H1 (cell line): ENCODE results near the gene PTPMT1. TPM values are rescaled to one million over a fixed set of nuclear protein-coding genes. Genes with fewer than 3 reads are reported as not detected.

Experiments used
- CTCF ChIA-PET: fragments of 300-600 bp; sonication (Branson Sonifier 250); formaldehyde crosslinking; loops from one replicate; lab custom pipeline; 2021; ENCODE audit not compliant: partially characterized antibody; lab: Charles Lee
- POLR2A ChIA-PET: fragments of 300-600 bp; sonication (Branson Sonifier 250); formaldehyde crosslinking; loops from one replicate; lab custom pipeline; 2021; ENCODE audit warnings: inconsistent platforms; ENCODE audit not compliant: partially characterized antibody; lab: Charles Lee
- DNase-seq, 2 experiments: peaks; one replicate each; pipeline versions ENCODE4 v3.0.0 to v3.0.0-alpha.2; 2010 to 2022; ENCODE audit warnings: low spot score in 2 of 2, low read depth in 1 of 2, mixed read lengths in 1 of 2
- FAIRE-seq: peaks from 2 replicates; lab custom pipeline; 2011; peaks lifted over from hg19 to GRCh38; lab: Jason Lieb, UNC
- H2AFZ ChIP-seq: 2 replicates; pipeline ENCODE4 v1.8.1; 2012; ENCODE audit warnings: low read length, inconsistent platforms
- H2AK5ac ChIP-seq: 2 replicates; pipeline ENCODE4 v1.6.1; 2013; ENCODE audit warnings: low read depth, low read length
- H2BK120ac ChIP-seq: replicated peaks from 2 replicates; pipeline ENCODE3; 2013; ENCODE audit warnings: low read depth, low read length, inconsistent platforms
- H2BK12ac ChIP-seq: 2 replicates; pipeline ENCODE4 v1.6.1; 2013; ENCODE audit warnings: low read depth, low read length
- H2BK15ac ChIP-seq: 2 replicates; pipeline ENCODE4 v1.6.1; 2013; ENCODE audit warnings: low read length
- H2BK20ac ChIP-seq: 2 replicates; pipeline ENCODE4 v1.6.1; 2013; ENCODE audit warnings: low read length
- H2BK5ac ChIP-seq: 2 replicates; pipeline ENCODE4 v1.6.1; 2013; ENCODE audit warnings: low read depth, low read length
- H3K14ac ChIP-seq: 2 replicates; pipeline ENCODE4 v1.6.1; 2013; ENCODE audit warnings: inconsistent platforms; ENCODE audit not compliant: insufficient read length
- H3K18ac ChIP-seq: 2 replicates; pipeline ENCODE4 v1.6.1; 2013; ENCODE audit warnings: low read length; ENCODE audit errors: extremely low read depth
- H3K23ac ChIP-seq: 2 replicates; pipeline ENCODE4 v1.6.1; 2013; ENCODE audit warnings: inconsistent platforms; ENCODE audit not compliant: insufficient read length
- H3K23me2 ChIP-seq: 2 replicates; pipeline ENCODE4 v1.6.1; 2013; ENCODE audit warnings: low read depth, low read length
- H3K27ac ChIP-seq: 2 replicates; pipeline ENCODE4 v1.6.1; 2011; ENCODE audit warnings: low read depth, low read length, inconsistent platforms
- H3K27me3 ChIP-seq, 4 experiments: replicated peaks in 1 of 4; 1 replicate in 1 of 4; 2 replicates in 3 of 4; pipeline versions ENCODE4 v1.6.1 to v1.8.1; 2011 to 2013; ENCODE audit warnings: low read length in 3 of 4, mild to moderate bottlenecking in 3 of 4, inconsistent platforms in 2 of 4, mixed read lengths in 2 of 4, moderate library complexity in 1 of 4; ENCODE audit not compliant: control insufficient read depth in 3 of 4, insufficient read depth in 3 of 4; ENCODE audit errors: extremely low read depth in 1 of 4
- H3K36me3 ChIP-seq, 4 experiments: 2 replicates each; pipeline versions ENCODE4 v1.6.1 to v1.8.1; 2011 to 2013; ENCODE audit warnings: mild to moderate bottlenecking in 4 of 4, low read length in 3 of 4, moderate library complexity in 2 of 4, control low read depth in 1 of 4, inconsistent platforms in 1 of 4; ENCODE audit not compliant: insufficient read depth in 4 of 4, control insufficient read depth in 2 of 4
- H3K4ac ChIP-seq: replicated peaks from 2 replicates; pipeline ENCODE3; 2013; ENCODE audit warnings: low read length, low read depth, mixed read lengths, inconsistent platforms; ENCODE audit not compliant: insufficient read length
- H3K4me1 ChIP-seq, 4 experiments: replicated peaks in 1 of 4; 1 replicate in 1 of 4; 2 replicates in 3 of 4; pipeline versions ENCODE4 v1.6.1 to v1.8.1; 2011 to 2013; ENCODE audit warnings: low read length in 3 of 4, inconsistent platforms in 2 of 4, mixed read lengths in 1 of 4; ENCODE audit not compliant: insufficient read depth in 4 of 4, control insufficient read depth in 3 of 4
- H3K4me2 ChIP-seq, 2 experiments: 2 replicates each; pipeline versions ENCODE4 v1.6.1 to v1.8.1; 2011 to 2013; ENCODE audit warnings: low read depth in 2 of 2, low read length in 2 of 2, control low read depth in 1 of 2, inconsistent platforms in 1 of 2, mild to moderate bottlenecking in 1 of 2; ENCODE audit not compliant: insufficient read depth in 1 of 2
- H3K4me3 ChIP-seq, 4 experiments: fragments of 200-600, 300-600 bp in 1 of 4; sonication (generic), shearing (Covaris generic), sonication (Bioruptor Twin) in 1 of 4; 2 replicates each; pipeline versions ENCODE4 v1.5.1 to v1.8.1; 2011 to 2016; ENCODE audit warnings: low read length in 4 of 4, low read depth in 3 of 4, control low read depth in 2 of 4, inconsistent platforms in 2 of 4, mild to moderate bottlenecking in 2 of 4, mixed read lengths in 1 of 4, moderate library complexity in 1 of 4; ENCODE audit not compliant: insufficient read depth in 2 of 4; ENCODE audit errors: extremely low read depth in 1 of 4
- H3K56ac ChIP-seq: replicated peaks from 2 replicates; pipeline ENCODE3; 2013; ENCODE audit warnings: low read depth, mild to moderate bottlenecking, mixed read lengths, low read length, inconsistent platforms; ENCODE audit not compliant: insufficient read length
- H3K79me1 ChIP-seq: 2 replicates; pipeline ENCODE4 v1.6.1; 2013; ENCODE audit warnings: low read depth, low read length, control low read depth
- H3K79me2 ChIP-seq, 2 experiments: 2 replicates each; pipeline versions ENCODE4 v1.6.1 to v1.8.1; 2012 to 2013; ENCODE audit warnings: low read length in 2 of 2, mild to moderate bottlenecking in 2 of 2, inconsistent platforms in 1 of 2; ENCODE audit not compliant: insufficient read depth in 2 of 2, control insufficient read depth in 1 of 2
- H3K9ac ChIP-seq, 4 experiments: replicated peaks in 1 of 4; 1 replicate in 1 of 4; 2 replicates in 3 of 4; pipeline versions ENCODE4 v1.6.1 to v1.8.1; 2011 to 2013; ENCODE audit warnings: low read depth in 3 of 4, low read length in 3 of 4, control low read depth in 2 of 4, mild to moderate bottlenecking in 2 of 4, moderate library complexity in 2 of 4, inconsistent platforms in 1 of 4; ENCODE audit errors: extremely low read depth in 1 of 4
- H3K9me3 ChIP-seq, 2 experiments: 2 replicates each; pipeline versions ENCODE4 v1.6.1 to v1.8.1; 2012 to 2013; ENCODE audit warnings: mild to moderate bottlenecking in 2 of 2, moderate library complexity in 2 of 2, control low read depth in 1 of 2, inconsistent platforms in 1 of 2, low read depth in 1 of 2, low read length in 1 of 2, mixed read lengths in 1 of 2; ENCODE audit not compliant: insufficient read depth in 2 of 2
- H4K20me1 ChIP-seq, 2 experiments: replicated peaks in 1 of 2; 2 replicates each; pipeline versions ENCODE3 to v1.8.1; 2011 to 2013; ENCODE audit warnings: inconsistent platforms in 2 of 2, low read length in 2 of 2, mild to moderate bottlenecking in 1 of 2; ENCODE audit not compliant: insufficient read depth in 2 of 2, control insufficient read depth in 1 of 2
- H4K5ac ChIP-seq: 2 replicates; pipeline ENCODE4 v1.6.1; 2013; ENCODE audit warnings: low read length, low read depth, mixed read lengths, inconsistent platforms; ENCODE audit not compliant: insufficient read length
- H4K8ac ChIP-seq: 2 replicates; pipeline ENCODE4 v1.8.0; 2013; ENCODE audit warnings: mild to moderate bottlenecking, moderate library complexity, low read length, inconsistent platforms; ENCODE audit not compliant: insufficient read depth; ENCODE audit errors: extremely low read depth
- H4K91ac ChIP-seq: replicated peaks from 2 replicates; pipeline ENCODE3; 2013; ENCODE audit warnings: low read length, mixed read lengths, inconsistent platforms; ENCODE audit not compliant: insufficient read length
- BRCA1 ChIP-seq: IDR thresholded peaks from 2 replicates; pipeline ENCODE4 v1.6.1; 2012; ENCODE audit warnings: low read depth, low read length, improper control_type of control experiment
- GTF2F1 ChIP-seq: IDR thresholded peaks from 2 replicates; pipeline ENCODE4 v1.6.1; 2012; ENCODE audit warnings: low read depth, low read length, improper control_type of control experiment, borderline replicate concordance
- SAP30 ChIP-seq: fragments of 300-600 bp; sonication (generic); IDR thresholded peaks from 2 replicates; pipeline ENCODE4 v1.7.1; 2012; ENCODE audit warnings: low read length, moderate library complexity, mild to moderate bottlenecking, inconsistent platforms; ENCODE audit not compliant: insufficient read depth, insufficient replicate concordance
- SRF ChIP-seq: IDR thresholded peaks from 2 replicates; pipeline ENCODE4 v1.6.1; 2011; ENCODE audit warnings: mild to moderate bottlenecking, low read depth, low read length, moderate library complexity
- YY1 ChIP-seq: IDR thresholded peaks from 2 replicates; pipeline ENCODE4 v1.6.1; 2011; ENCODE audit warnings: low read depth, mild to moderate bottlenecking, low read length
- WGBS, 2 experiments: shearing (Covaris generic) in 1 of 2; methylation state at CpG; one replicate each; pipeline versions ENCODE4 v1.1.6 to v1.1.7; 2013 to 2015; ENCODE audit warnings: low lambda C conversion rate in 2 of 2, mixed read lengths in 2 of 2, inconsistent platforms in 1 of 2, low coverage in 1 of 2, missing lambda C conversion rate in 1 of 2; ENCODE audit not compliant: insufficient replicate concordance in 2 of 2, insufficient coverage in 1 of 2, insufficient read length in 1 of 2; ENCODE audit errors: extremely low coverage in 1 of 2, missing lambda C conversion rate in 1 of 2; 5-methylcytosine and 5-hydroxymethylcytosine counted together
- polyA plus RNA-seq, 7 experiments: library from polyadenylated mRNA; depleted of rRNA in 3 of 7; stranded (reverse) in 5 of 7; unstranded in 2 of 7; fragments of >200 nt in 5 of 7; fragments of 200-250 nt in 2 of 7; gene quantifications; 1 replicate in 5 of 7; 2 replicates in 1 of 7; 4 replicates in 1 of 7; pipeline versions ENCODE4 v1.2.1 to v1.2.3, GENCODE V29; 2011 to 2013; ENCODE audit warnings: missing spikeins in 2 of 7, mixed read lengths in 2 of 7
- total RNA-seq: library from RNA; stranded (reverse); fragmentation: NEBNext Ultra II Directional; extraction: Animal tissue kit (Norgen Biotek cat#: 25700); gene quantifications from 2 replicates; pipeline ENCODE4 v1.2.1, GENCODE V29; 2021
- TF ChIP-seq, protein P1 (sequence below): IDR thresholded peaks from 2 replicates; pipeline ENCODE4 v1.6.1; 2011; ENCODE audit warnings: low read length, improper control_type of control experiment

PTPMT1 gene
- total and polyA plus RNA-seq, 2 of the 8 experiments (the other 6 are each of a cell fraction or from before 2014, with no cell fraction given) = 44.8 to 105 TPM

DNA sequence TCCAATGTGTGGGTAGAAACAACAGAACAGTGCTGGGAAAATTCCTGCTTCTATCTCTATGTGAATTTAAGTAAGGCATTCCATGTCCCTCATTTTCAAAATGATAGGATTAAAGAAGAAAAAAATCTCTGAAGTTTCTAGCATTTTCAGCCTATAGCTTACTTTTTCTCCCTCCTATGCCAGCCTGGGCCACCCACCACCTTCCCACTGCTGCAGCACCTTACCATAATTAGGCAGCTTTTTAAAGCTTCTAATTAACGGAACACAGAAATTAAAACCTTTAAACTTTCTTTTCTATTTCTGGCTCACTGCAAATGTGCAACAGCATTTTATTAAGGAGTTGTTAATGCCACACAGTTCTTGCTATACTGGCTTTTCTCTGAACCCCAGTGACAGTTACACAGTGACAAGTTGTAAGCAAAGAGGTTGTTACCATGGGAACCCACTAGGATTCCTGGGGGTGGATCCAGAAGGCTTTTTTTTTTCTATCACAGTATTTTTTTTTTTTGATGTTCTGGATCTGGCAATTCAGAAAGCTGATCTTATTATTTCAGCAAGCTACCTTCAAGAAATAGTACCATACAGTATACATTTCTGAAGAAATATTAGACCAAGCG is 32.7 kb upstream of the PTPMT1 start:
- Histone ChIP-seq H3K23me2 (no peaks in the 10 kb centered on the region), H2BK120ac (no peak overlapping the region), H2BK20ac (no peak overlapping the region), H3K4me3 (no peak overlapping the region), H3K56ac (no peak overlapping the region), H3K4me2 (no peak overlapping the region), H3K4me1 (no peaks in the 10 kb centered on the region; a peak in 1 of 7 replicates), H4K8ac (no peak overlapping the region), H3K27ac (no peak overlapping the region), H2AK5ac (no peak overlapping the region), H3K18ac (no peak overlapping the region), H2BK15ac (no peak overlapping the region), H3K23ac (no peak overlapping the region), H3K36me3 (peaks cover 0 to 8% (median 0%) of the 10 kb centered on the region in 4 experiments; a peak in 1 of 8 replicates), H3K79me2 (peaks cover 25 to 99% of the 10 kb centered on the region in 2 experiments), H3K9me3 (no peaks in the 10 kb centered on the region), H3K79me1 (no peaks in the 10 kb centered on the region), H3K9ac (no peak overlapping the region), H3K4ac (no peak overlapping the region), H2AFZ (no peak overlapping the region), H2BK5ac (no peak overlapping the region), H4K5ac (no peak overlapping the region), H3K14ac (no peak overlapping the region), H2BK12ac (no peak overlapping the region), H4K20me1 (peaks cover 23 to 25% of the 10 kb centered on the region in 2 experiments), H3K27me3 (no peaks in the 10 kb centered on the region), H4K91ac (no peak overlapping the region)
- TF ChIP-seq, protein P1, sequence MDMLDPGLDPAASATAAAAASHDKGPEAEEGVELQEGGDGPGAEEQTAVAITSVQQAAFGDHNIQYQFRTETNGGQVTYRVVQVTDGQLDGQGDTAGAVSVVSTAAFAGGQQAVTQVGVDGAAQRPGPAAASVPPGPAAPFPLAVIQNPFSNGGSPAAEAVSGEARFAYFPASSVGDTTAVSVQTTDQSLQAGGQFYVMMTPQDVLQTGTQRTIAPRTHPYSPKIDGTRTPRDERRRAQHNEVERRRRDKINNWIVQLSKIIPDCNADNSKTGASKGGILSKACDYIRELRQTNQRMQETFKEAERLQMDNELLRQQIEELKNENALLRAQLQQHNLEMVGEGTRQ = no peak
- TF ChIP-seq BRCA1 (no peak), SAP30 (no peak), SRF (no peak), GTF2F1 (no peak), YY1 (no peak)
- WGBS, 2 experiments = 98% methylated on average over 2 of the region's 2 CpGs; no CpG with 5 or more reads in 1 of the 2 experiments
- FAIRE-seq (no peak), DNase-seq (no peak)
- CTCF ChIA-PET = interaction anchor here (0.6 to 1.9 kb wide), 10 partner anchors 10 to 120 kb away, joined by 3 to 6 read pairs (median 4); partner anchors contain the start of gene CELF1
- POLR2A ChIA-PET = interaction anchor here (0.6 to 3.1 kb wide), 6 partner anchors 8 to 31 kb away, joined by 3 to 11 read pairs (median 5); no protein-coding TSS in a partner anchor
